Heart left ventricle (tissue), 16 donors: ENCODE measurements around the gene BBX. TPM values are rescaled to one million over a fixed set of nuclear protein-coding genes. Genes with fewer than 3 reads are reported as not detected.

Source experiments
- ATAC-seq, 4 donors: fragments of 200-7000 bp; cut with Tn5 transposase; one replicate each; pipeline ENCODE4 v1.9.1; 2020 to 2022; ENCODE audit warnings: moderate library complexity in 4 of 4, mild to moderate bottlenecking in 3 of 4, moderate number of reproducible peaks in 1 of 4
- DNase-seq, 5 donors: peaks; one replicate each; pipeline ENCODE4 v3.0.0-alpha.2; 2020
- H3K27ac ChIP-seq, 12 donors: fragments of 200-600 bp; sonication (generic) in 4 of 12; one replicate each; pipeline versions ENCODE4 v1.5.0 to v1.8.0; 2016 to 2022; ENCODE audit warnings: mild to moderate bottlenecking in 2 of 12
- H3K27me3 ChIP-seq, 9 donors: fragments of 200-600 bp; sonication (generic) in 2 of 9; one replicate each; pipeline versions ENCODE4 v1.5.1 to v1.8.0; 2016 to 2022; ENCODE audit warnings: mild to moderate bottlenecking in 3 of 9
- H3K36me3 ChIP-seq, 9 donors: fragments of 200-600 bp; sonication (generic) in 2 of 9; one replicate each; pipeline versions ENCODE4 v1.5.0 to v1.8.0; 2018 to 2022; ENCODE audit warnings: mild to moderate bottlenecking in 2 of 9
- H3K4me1 ChIP-seq, 12 donors: fragments of 200-600 bp; sonication (generic) in 4 of 12; one replicate each; pipeline versions ENCODE4 v1.5.0 to v1.8.0; 2016 to 2022; ENCODE audit warnings: mild to moderate bottlenecking in 3 of 12
- H3K4me3 ChIP-seq, 12 donors: fragments of 200-600 bp; sonication (generic) in 4 of 12; one replicate each; pipeline versions ENCODE4 v1.5.0 to v1.8.0; 2017 to 2022; ENCODE audit warnings: mild to moderate bottlenecking in 9 of 12, moderate library complexity in 4 of 12
- H3K9me3 ChIP-seq, 12 donors: fragments of 200-600 bp; sonication (generic) in 4 of 12; one replicate each; pipeline versions ENCODE4 v1.5.0 to v1.8.0; 2016 to 2022; ENCODE audit warnings: mild to moderate bottlenecking in 1 of 12
- CTCF ChIP-seq, 12 donors: fragments of 200-600 bp; sonication (generic) in 4 of 12; IDR thresholded peaks; one replicate each; pipeline versions ENCODE4 v1.5.0 to v1.8.0; 2018 to 2022; ENCODE audit warnings: antibody characterized with exemption in 12 of 12, mild to moderate bottlenecking in 5 of 12
- POLR2A ChIP-seq, 2 donors: fragments of 450-650 bp; IDR thresholded peaks; one replicate each; pipeline ENCODE4 v1.6.1; 2017; ENCODE audit warnings: antibody characterized with exemption in 2 of 2, mild to moderate bottlenecking in 2 of 2, moderate library complexity in 2 of 2
- WGBS, 4 donors: extraction: QIAGEN DNeasy Blood & Tissue Kit in 2 of 4; methylation state at CpG; one replicate each; pipeline versions ENCODE4 v1.1.5 to v1.1.7; 2013 to 2018; 5-methylcytosine and 5-hydroxymethylcytosine counted together
- intact Hi-C, 10 donors: fragments of 100-400 bp; cut with DNase I; formaldehyde crosslinking; loops; one replicate each; pipeline versions ENCODE4 v1.11.1 to v1.14.2; 2022
- polyA plus RNA-seq, 2 donors: library from polyadenylated mRNA; stranded (reverse); fragments of 200-250 nt; gene quantifications; one replicate each; pipeline ENCODE4 v1.2.3, GENCODE V29; 2013
- total RNA-seq, 9 donors: library from RNA; depleted of rRNA in 2 of 9; stranded (reverse); fragments of >200 nt in 2 of 9; fragmentation: NEBNext Ultra II Directional in 3 of 9; extraction: Animal tissue kit (Norgen Biotek cat#: 25700) in 3 of 9; gene quantifications; one replicate each; pipeline versions ENCODE4 v1.1.0 to v1.2.4, GENCODE V29; 2016 to 2023
- donor health status: ischemic (EF 13 %, LVEDD 7.1; RV severe dilation, severe dysfunction).
- donor health status: healthy with polysubstance abuse.
- donor health status: DM: no; HTN: yes; CAD: no.
- donor health status: DM: no; HTN: no; CAD: no.
- donor health status: ischemic (EF 25% LVEDD 6.9; RV normal size, moderate dysfunction).
- donor health status: ischemic (EF 25% LVEDD 5.7; RV mildly dilated, moderate dysfunction).
- donor health status: healthy.
- donor health status: DM: yes; HTN: yes; CAD: no.
- donor health status: ischemic (EF 35%, LVEDD 5.7; RV mildly dilated, moderate dysfunction).
- donor health status: nonischemic (EF 11% LVEDD 7.7; RV severe dilation, severe dysfunction).
- donor health status: DM: yes; HTN: yes; CAD: no.
- donor health status: PGD.
- donor health status: ischemic (EF 29% LVEDD 5.4; RV normal size, mild dysfunction).
- donor health status: nonischemic (EF 23%, LVEDD 6.1; RV moderate dilation, normal function).

The BBX gene
- total and polyA plus RNA-seq, 11 donors = 9.1 to 60.5 (median 46.8) TPM

GRCh38 chr3:107710851-107711250, 188.1 kb downstream of the BBX start:
- no peak for TF ChIP-seq POLR2A (IDR thresholded peaks at IDR 0.05)
- TF ChIP-seq CTCF (IDR thresholded peaks at IDR 0.05) = no peak

GRCh38 chr3:107716734-107717133, 194.0 kb downstream of the BBX start:
- Histone ChIP-seq H3K4me1 (peaks cover 0 to 20% (median 7%) of the 10 kb centered on the region in 12 donors), H3K9me3 (no peaks in the 10 kb centered on the region), H3K4me3 (no peak overlapping the region), H3K27ac (no peak overlapping the region), H3K27me3 (no peaks in the 10 kb centered on the region), H3K36me3 (peaks cover 0 to 43% (median 10%) of the 10 kb centered on the region in 9 donors)
- TF ChIP-seq CTCF (IDR thresholded peaks at IDR 0.05) (no peak), POLR2A (IDR thresholded peaks at IDR 0.05) (no peak)
- no peak for DNase-seq
- intact Hi-C loops = no loop called here
- 89 to 95% (median 91%) methylated on average over 3 of the region's 3 CpGs for WGBS, 4 donors
- no peak for ATAC-seq

More at GRCh38 chr3:107710851-107711250, 188.1 kb downstream of the BBX start:
- Histone ChIP-seq H3K36me3 (peaks cover 0 to 38% (median 7%) of the 10 kb centered on the region in 9 donors), H3K27me3 (no peaks in the 10 kb centered on the region), H3K4me3 (no peak overlapping the region), H3K27ac (no peak overlapping the region), H3K9me3 (no peaks in the 10 kb centered on the region), H3K4me1 (peaks cover 0 to 9% (median 0%) of the 10 kb centered on the region in 12 donors)
- intact Hi-C loops = no loop called here
- peak in 4 of 5 donors; percentile 31 to 73 (median 51) for DNase-seq
- WGBS, 4 donors = 44 to 68% (median 55%) methylated on average over 5 of the region's 5 CpGs
- ATAC-seq = peak; percentile 55 to 93 (median 84)

GRCh38 chr3:107718547-107718946, 195.8 kb downstream of the BBX start:
- 78 to 90% (median 84%) methylated on average over 2 of the region's 2 CpGs for WGBS, 4 donors
- Histone ChIP-seq H3K27me3 (no peaks in the 10 kb centered on the region), H3K27ac (no peak overlapping the region), H3K36me3 (peaks cover 0 to 29% (median 10%) of the 10 kb centered on the region in 9 donors), H3K4me3 (no peak overlapping the region), H3K4me1 (peaks cover 0 to 20% (median 7%) of the 10 kb centered on the region in 12 donors), H3K9me3 (peaks cover 0 to 2% (median 0%) of the 10 kb centered on the region in 12 donors)
- intact Hi-C loops = no loop called here
- DNase-seq (no peak), ATAC-seq (no peak)
- no peak for TF ChIP-seq POLR2A (IDR thresholded peaks at IDR 0.05)
- no peak for TF ChIP-seq CTCF (IDR thresholded peaks at IDR 0.05)

- TF ChIP-seq POLR2A (IDR thresholded peaks at IDR 0.05) = no peak
- no peak for TF ChIP-seq CTCF (IDR thresholded peaks at IDR 0.05)
- ATAC-seq (peak in 1 of 4 donors; percentile 28), DNase-seq (no peak)
- 74 to 85% (median 79%) methylated on average over 4 of the region's 4 CpGs for WGBS, 4 donors
- Histone ChIP-seq H3K27me3 (no peaks in the 10 kb centered on the region), H3K9me3 (peaks cover 0 to 4% (median 0%) of the 10 kb centered on the region in 12 donors), H3K27ac (no peak overlapping the region), H3K36me3 (peaks cover 0 to 28% (median 23%) of the 10 kb centered on the region in 9 donors), H3K4me3 (no peak overlapping the region), H3K4me1 (no peaks in the 10 kb centered on the region)
- intact Hi-C loops = no loop called here
Observed at GRCh38 chr3:107727102-107727501, 204.3 kb downstream of the BBX start.
